ENCODE results near the gene ASB13. TPM values are rescaled to one million over a fixed set of nuclear protein-coding genes. Genes with fewer than 3 reads are reported as not detected.
A peak's percentile ranks its signal among the peaks of the same experiment; 100 is the strongest.
"Not testable (repeated sequence)": the region's sequence is repeated elsewhere in the genome, so short reads cannot be mapped to it uniquely, and the experiment has no call there.

The ASB13 gene
- total RNA-seq, 3 donors from 2014 or later = 37.9 to 61.8 (median 42.9) TPM

DNA sequence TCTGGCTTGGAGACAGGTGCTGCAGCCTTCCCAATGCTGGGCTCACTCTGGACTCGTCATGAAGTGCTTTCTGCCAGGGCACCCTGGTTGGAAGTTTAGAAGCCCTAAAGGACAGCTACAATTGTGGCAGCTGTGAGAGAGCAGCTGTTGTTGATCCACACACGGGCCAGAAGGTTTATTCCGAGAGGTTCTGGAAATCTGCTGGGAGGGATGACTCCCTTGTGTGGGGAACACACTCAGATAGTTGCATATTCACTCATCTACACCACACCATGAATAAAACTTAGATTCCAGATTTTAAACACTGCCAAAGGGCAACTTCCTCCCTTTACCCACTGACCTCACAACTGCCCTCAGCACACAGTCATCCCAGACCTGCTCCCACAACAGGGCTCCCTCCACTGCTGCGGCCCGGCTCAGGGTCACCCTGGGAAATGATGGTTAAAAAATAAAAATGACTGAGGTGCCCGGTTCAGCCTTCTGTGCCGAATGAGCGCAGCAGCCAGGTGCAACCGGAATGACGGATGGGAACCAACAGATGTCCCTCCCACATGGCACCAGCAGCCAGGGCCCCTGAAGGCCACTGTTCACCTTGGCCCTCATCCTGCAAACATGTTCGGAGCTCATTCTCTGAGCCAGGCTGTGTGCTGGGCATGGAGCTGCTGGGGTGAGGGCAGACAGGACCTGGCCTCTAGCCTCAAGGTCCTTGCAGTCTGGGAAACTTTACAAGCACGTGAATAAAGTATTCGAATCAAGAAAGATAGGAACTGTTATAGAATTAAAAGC lies 40.2 kb downstream of the ASB13 start:
- no peak overlapping the region for H3K4me3 ChIP-seq
- TF ChIP-seq POLR2AphosphoS5 (IDR thresholded peaks at IDR 0.05) (no peak), POLR2A (IDR thresholded peaks at IDR 0.05) (no peak)
- TF ChIP-seq, protein P1, sequence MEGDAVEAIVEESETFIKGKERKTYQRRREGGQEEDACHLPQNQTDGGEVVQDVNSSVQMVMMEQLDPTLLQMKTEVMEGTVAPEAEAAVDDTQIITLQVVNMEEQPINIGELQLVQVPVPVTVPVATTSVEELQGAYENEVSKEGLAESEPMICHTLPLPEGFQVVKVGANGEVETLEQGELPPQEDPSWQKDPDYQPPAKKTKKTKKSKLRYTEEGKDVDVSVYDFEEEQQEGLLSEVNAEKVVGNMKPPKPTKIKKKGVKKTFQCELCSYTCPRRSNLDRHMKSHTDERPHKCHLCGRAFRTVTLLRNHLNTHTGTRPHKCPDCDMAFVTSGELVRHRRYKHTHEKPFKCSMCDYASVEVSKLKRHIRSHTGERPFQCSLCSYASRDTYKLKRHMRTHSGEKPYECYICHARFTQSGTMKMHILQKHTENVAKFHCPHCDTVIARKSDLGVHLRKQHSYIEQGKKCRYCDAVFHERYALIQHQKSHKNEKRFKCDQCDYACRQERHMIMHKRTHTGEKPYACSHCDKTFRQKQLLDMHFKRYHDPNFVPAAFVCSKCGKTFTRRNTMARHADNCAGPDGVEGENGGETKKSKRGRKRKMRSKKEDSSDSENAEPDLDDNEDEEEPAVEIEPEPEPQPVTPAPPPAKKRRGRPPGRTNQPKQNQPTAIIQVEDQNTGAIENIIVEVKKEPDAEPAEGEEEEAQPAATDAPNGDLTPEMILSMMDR (IDR thresholded peaks at IDR 0.05) = no peak
- no peaks in the 10 kb centered on the region for H3K27me3 ChIP-seq
- intact Hi-C loops (cut with DNase I; ENCODE audit: low total_unique reads) = loop anchor here (10.0 kb wide), 1 partner anchor 181 kb away; no protein-coding TSS in a partner anchor
- peaks cover 5 to 6% of the 10 kb centered on the region in 2 donors for H3K4me1 ChIP-seq
- H3K36me3 ChIP-seq = no peaks in the 10 kb centered on the region
- H3K9me3 ChIP-seq = no peaks in the 10 kb centered on the region
- DNase-seq (ENCODE audit: low spot score in 2 of 2) = peak in 1 of 2 donors; percentile 77
- peak overlapping the region; percentile 49 to 71 for H3K27ac ChIP-seq

DNA sequence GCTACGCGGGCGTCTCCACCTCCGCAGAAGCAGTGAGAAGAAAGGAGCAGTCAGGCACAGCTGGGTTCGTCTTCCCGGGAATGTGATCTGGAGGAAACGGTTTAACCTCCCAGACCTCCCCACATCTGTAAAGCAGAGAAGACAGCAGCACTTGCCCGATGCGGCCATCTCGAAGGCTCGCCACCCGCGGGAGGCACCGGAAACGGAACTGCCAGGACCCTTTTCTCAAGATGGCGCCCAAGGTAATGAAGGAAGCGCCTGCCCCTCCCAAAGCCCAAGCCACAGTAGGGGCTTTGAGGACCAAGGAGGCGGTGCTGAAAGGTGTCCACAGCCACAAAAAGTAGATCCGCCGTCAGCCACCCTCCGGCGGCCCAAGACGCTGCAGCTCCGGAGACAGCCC lies 41.7 kb downstream of the ASB13 start:
- no peak for DNase-seq (ENCODE audit: low spot score in 2 of 2)
- H3K9me3 ChIP-seq = no peaks in the 10 kb centered on the region
- H3K27ac ChIP-seq = no peak overlapping the region
- H3K4me3 ChIP-seq = no peak overlapping the region
- H3K4me1 ChIP-seq = peaks cover 3 to 5% of the 10 kb centered on the region in 2 donors
- intact Hi-C loops (cut with DNase I; ENCODE audit: low total_unique reads) = loop anchor here (10.0 kb wide), 1 partner anchor 180 kb away; no protein-coding TSS in a partner anchor
- no peaks in the 10 kb centered on the region for H3K36me3 ChIP-seq
- TF ChIP-seq, protein P1 (IDR thresholded peaks at IDR 0.05) = no peak
- no peak for TF ChIP-seq POLR2AphosphoS5 (IDR thresholded peaks at IDR 0.05)
- H3K27me3 ChIP-seq = no peaks in the 10 kb centered on the region

DNA sequence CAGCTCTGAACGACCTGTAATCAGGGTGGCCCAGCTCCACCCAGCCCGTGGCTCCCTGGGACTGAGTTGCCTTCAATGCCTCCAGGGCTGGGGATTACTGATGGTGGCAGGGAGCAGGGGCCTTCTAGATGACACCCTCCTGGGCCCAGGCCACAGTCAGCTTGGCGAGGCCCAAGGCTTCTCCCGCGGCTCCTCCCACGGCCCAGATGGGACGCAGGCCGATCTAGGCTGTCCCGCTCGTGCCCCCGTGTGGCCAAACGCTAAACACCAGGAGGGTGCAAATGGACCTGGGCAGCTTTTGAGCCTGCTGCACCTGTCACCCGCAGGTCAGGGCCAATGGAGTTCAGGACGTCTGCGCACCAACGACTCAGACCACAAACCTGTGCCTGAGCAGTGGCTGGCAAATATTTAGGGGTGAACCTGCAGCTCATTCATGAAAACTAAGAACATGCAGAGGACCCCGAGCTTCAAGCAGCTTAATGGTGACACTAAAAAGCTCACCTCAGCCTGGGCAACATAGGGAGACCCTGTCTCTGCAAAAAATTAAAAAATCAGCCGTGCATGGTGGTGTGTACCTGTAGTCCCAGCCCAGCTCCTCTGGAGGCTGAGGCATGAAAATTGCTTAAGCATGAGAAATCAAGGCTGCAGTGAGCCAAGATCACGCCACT lies 43.2 kb downstream of the ASB13 start:
- H3K9me3 ChIP-seq = no peaks in the 10 kb centered on the region
- no peaks in the 10 kb centered on the region for H3K27me3 ChIP-seq
- peaks cover 10 to 11% of the 10 kb centered on the region in 2 donors for H3K4me1 ChIP-seq
- intact Hi-C loops (cut with DNase I; ENCODE audit: low total_unique reads) = loop anchor here (10.0 kb wide), 1 partner anchor 178 kb away; no protein-coding TSS in a partner anchor
- H3K27ac ChIP-seq = peak overlapping the region; percentile 65 to 79
- H3K4me3 ChIP-seq = peak overlapping the region in 1 of 3 donors; percentile 9
- peak; percentile 76 to 91 for DNase-seq (ENCODE audit: low spot score in 2 of 2)
- H3K36me3 ChIP-seq = no peaks in the 10 kb centered on the region
- TF ChIP-seq POLR2AphosphoS5 (IDR thresholded peaks at IDR 0.05) (peak; percentile 30 to 80 (median 64)), POLR2A (IDR thresholded peaks at IDR 0.05) (no peak)
- TF ChIP-seq, protein P1 (IDR thresholded peaks at IDR 0.05) = peak; percentile 86 to 96 (median 93)

DNA sequence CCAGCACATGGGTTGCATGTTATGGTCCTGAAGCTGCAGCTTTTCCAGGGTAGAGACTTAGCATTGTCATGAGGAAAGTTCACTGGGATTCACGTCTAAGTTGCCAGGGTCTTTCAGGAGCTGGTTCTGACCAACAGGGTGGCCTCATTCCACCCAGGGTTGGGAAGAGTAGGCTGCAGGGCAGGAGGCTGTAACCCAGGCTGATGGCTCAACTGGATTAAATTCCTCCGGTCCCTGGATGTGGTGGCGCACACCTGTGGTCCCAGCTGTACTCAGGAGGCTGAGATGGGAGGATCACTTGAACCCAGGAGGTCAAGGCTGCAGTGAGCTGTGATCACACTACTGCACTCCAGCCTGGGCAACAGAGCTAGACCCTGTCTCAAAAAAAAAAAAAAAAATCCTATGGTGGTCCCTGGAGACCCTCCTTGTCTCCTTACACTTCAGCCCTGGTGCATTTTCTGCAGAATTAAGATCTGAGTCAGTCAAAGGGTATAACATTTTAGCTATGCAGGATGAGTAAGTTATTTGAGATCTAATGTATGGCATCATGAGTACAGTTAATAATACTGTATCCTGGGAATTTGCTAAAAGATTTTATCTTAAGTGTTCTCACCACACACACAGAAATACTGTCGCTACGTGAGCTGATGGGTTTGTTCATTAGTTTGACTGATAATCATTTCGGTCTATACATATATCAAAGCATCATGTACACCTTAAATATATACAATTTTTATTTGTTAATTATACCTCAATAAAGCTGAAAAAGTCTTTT lies 44.0 kb downstream of the ASB13 start:
- DNase-seq (ENCODE audit: low spot score in 2 of 2) = no peak
- TF ChIP-seq, protein P1 (IDR thresholded peaks at IDR 0.05) = no peak
- TF ChIP-seq POLR2A (IDR thresholded peaks at IDR 0.05) (no peak), POLR2AphosphoS5 (IDR thresholded peaks at IDR 0.05) (no peak)
- intact Hi-C loops (cut with DNase I; ENCODE audit: low total_unique reads) = loop anchor here (10.0 kb wide), 1 partner anchor 178 kb away; no protein-coding TSS in a partner anchor

DNA sequence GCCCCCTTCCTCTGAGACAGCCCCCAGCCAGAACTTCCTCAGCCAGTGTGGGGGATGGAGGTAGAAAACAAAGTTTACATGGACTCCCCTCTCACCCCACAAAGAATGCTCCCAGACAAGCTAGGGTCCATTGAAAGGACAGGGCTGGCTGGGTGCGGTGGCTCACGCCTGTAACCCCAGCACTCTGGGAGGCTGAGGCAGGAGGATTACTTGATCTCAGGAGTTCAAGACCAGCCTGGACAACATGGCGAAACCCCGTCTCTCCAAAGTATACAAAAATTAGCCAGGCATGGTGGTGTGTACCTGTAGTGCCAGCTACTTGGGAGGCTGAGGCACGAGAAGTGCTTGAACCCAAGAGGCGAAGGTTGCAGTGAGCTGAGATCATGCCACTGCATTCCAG lies 45.0 kb downstream of the ASB13 start:
- DNase-seq (ENCODE audit: low spot score in 2 of 2); H3K9me3 ChIP-seq; H3K36me3 ChIP-seq; H3K27me3 ChIP-seq; H3K4me3 ChIP-seq: not testable (repeated sequence)
- Histone ChIP-seq H3K4me1 (peaks cover 9 to 10% of the 10 kb centered on the region in 2 donors), H3K27ac (peak overlapping the region; percentile 85 to 91)
- intact Hi-C loops (cut with DNase I; ENCODE audit: low total_unique reads) = loop anchor here (10.0 kb wide), 1 partner anchor 177 kb away; no protein-coding TSS in a partner anchor

More for the DNA sequence above, 44.0 kb downstream of the ASB13 start:
- H3K4me3 ChIP-seq = no peak overlapping the region
- no peaks in the 10 kb centered on the region for H3K27me3 ChIP-seq
- H3K36me3 ChIP-seq = no peaks in the 10 kb centered on the region
- peak overlapping the region; percentile 79 to 91 for H3K27ac ChIP-seq
- H3K4me1 ChIP-seq = peaks cover 10 to 11% of the 10 kb centered on the region in 2 donors
- no peaks in the 10 kb centered on the region for H3K9me3 ChIP-seq
